HG03457 (cell line): ENCODE data around the gene PRM1.

ENCODE experiments used
- ATAC-seq: cut with Tn5 transposase; IDR thresholded peaks from one replicate; pipeline ENCODE4 v1.9.1; 2021; ENCODE audit warnings: moderate number of reproducible peaks; ENCODE audit not compliant: unreplicated experiment

PRM1 gene

GRCh38 chr16:11273721-11274324 is 7.3 kb downstream of the PRM1 start:
- no peak for ATAC-seq

DNA sequence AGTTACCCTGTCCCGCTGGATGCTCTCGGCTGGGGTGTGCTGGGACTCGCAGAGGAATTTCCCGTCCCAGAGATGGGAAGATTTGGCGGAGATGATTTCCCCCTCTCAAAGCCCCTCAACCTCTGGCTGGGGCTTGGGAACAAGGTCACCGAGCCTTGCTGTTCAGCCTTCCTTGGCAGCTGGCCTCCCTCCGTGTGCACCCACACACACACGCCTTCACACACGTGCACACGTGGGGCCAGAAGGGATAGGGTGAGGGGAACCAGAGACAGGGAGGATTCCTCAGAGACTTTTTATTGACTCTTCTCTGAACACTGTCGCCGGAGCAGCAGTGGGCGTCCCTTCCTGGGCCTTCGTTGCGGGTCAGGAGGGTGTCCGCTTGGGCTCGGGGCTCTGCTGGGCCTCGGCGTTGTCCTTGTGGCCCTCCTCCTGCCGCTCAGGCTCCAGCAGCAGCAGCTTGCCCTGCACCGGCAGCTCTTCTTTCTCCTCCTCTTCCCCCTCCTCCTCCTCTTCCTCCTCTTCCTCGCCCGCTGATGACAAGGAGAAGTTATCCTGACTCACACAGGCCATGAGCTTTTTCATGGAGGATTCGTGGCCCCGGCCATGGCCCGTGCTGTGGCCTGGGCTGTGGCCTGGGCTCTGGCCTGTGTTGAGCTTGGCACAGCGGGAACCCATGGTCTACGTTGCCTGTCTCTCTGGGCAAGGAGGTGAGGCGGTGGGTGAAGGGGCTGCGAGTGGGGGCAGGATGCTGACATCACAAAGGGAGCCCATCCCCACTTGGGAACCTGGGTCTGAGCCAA is 8.0 kb downstream of the PRM1 start, which contains the start of gene PRM3:
Gene PRM3 (minus strand): TSS at position 709 of the 800 bp plus-strand sequence. CDS start 34 bp downstream, at position 675.
- no peak for ATAC-seq

- ATAC-seq: no peak
Observed at GRCh38 chr16:11272484-11272883, 8.6 kb downstream of the PRM1 start.

GRCh38 chr16:11271610-11272009 is 9.5 kb downstream of the PRM1 start:
- ATAC-seq: no peak

DNA sequence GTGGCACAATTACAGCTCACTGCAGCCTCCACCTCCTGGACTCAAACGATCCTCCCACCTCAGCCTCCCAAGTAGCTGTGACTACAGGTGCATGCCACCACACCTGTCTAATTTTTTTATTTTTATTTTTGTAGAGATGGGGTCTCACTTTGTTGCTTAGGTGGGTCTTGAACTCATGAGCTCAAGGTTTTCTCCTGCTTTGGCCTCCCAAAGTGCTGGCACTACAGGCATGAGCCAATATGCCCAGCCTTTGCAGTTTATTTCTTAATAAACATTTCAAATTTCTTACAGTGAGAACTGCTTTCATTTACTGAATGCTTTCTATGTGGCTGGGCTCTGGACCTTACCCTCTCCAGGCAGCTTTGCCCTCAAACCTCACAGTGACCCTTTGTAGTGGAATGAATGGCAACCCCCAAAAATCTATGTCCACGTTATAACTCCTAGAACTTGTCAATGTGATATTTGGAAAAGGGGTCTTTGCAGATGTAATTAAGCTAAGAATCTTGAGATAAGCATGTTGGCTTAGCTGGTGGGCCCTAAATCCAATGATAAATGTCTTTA is 10.4 kb downstream of the PRM1 start:
- no peak for ATAC-seq

- no peak for ATAC-seq
Observed at GRCh38 chr16:11268921-11269375, 12.2 kb downstream of the PRM1 start, which contains the start of gene TNP2. TSS of gene TNP2 (minus strand) at chr16:11269325. CDS start at chr16:11269262, 63 bp downstream.

- no peak for ATAC-seq
Observed at GRCh38 chr16:11265124-11265523, 16.0 kb downstream of the PRM1 start.

- ATAC-seq: no peak
Observed at GRCh38 chr16:11264155-11264832, 16.8 kb downstream of the PRM1 start.

DNA sequence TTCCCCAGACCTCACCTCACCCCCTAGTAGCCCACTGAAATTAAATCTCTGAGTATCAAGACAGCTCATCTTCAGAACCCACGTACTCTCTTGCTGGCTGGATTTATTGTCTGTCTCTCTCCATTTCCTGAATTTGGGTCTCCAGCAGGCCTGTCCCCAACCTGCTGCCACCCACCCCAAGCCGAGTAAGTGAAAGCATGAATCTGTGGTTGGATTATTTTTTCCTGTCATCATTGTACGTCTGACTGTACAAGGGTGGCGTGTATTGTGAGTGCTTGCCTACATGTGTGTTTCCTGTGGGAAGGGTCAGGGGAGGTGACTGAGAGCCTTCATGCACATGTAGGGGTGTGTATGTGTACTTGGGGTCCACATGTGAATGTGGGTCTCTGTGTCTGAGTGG is 17.4 kb downstream of the PRM1 start:
- ATAC-seq: no peak

DNA sequence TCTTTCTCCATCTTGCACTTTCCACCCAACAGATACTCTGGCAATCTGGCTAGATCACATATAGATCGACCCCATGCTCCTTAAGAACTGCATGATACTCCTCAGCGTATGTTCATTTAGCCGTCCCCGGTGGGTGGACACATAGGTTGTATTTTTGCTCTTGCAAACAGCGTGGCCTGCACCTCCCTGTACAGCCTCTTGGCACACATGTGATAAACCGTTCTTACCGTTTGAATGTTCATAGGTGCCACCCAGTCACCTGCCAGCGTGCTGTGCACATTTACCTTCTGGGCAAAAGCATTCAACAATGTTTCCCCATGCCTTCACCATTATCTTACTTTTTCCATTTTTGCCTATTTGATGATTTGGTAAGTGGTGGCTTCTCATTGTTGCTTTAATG is 18.2 kb downstream of the PRM1 start:
- ATAC-seq: no peak

DNA sequence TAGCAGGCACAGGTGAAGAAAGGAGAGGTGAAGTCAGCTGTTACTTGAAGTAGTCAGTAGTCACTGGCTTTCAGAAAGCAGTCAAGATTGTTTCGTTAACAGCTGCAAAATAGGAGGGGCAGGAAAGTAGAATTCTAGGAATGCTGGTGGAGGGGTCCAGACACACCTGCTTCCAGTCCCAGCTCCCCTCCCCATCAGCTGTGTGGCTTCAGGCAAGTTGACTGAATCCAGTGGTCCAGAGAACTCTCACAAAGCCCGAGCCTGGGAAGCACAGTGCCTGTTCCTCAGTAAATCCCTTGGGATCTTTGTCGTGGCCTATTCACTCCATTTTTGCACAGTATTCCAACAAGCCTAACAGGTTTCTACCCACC is 20.5 kb downstream of the PRM1 start:
- no peak for ATAC-seq

GRCh38 chr16:11259655-11260595 is 21.2 kb downstream of the PRM1 start:
- no peak for ATAC-seq

DNA sequence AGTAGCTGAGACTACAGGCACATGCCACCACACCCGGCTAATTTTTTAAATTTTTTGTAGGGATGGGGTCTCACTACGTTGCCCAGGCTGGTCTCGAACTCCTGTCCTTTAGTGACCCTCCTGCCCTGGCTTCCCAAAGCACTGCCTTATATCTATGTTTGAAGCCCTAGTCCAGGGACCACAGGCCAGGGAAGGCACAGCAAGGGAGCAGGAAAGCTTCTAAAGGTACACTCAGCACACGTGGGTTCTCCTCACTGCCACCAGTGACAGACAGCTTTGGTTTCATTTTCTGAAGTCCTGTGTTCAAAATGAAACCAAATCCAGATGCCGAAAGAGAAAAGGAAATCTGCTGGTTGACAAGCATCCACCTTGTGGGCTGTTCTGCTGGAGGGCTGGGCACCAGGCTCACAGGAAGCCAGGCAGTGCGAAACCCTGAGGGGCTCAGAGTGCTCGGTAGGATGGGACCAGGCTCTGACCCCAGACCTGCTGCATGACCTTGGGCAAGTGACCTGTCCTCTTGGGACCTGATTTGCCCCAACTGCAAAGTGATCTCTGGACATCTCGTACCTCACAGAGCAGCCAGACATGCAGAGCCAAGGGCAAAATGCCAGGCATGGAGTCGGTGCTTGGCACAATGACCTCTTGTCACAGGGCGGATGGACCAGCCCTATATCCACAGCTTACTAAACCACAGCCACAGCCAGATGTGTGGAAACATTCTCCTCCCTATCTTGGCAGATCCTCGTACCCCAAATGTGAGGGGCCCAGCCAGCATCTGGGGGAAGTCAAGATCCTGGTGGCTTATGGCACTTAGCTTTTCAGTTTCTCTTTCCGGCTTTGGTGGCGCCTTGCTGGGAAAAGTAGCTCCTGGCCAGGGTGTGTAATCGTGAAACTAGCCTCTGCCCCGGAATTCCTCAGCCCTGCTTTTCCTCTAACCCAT is 22.3 kb downstream of the PRM1 start:
- no peak for ATAC-seq

DNA sequence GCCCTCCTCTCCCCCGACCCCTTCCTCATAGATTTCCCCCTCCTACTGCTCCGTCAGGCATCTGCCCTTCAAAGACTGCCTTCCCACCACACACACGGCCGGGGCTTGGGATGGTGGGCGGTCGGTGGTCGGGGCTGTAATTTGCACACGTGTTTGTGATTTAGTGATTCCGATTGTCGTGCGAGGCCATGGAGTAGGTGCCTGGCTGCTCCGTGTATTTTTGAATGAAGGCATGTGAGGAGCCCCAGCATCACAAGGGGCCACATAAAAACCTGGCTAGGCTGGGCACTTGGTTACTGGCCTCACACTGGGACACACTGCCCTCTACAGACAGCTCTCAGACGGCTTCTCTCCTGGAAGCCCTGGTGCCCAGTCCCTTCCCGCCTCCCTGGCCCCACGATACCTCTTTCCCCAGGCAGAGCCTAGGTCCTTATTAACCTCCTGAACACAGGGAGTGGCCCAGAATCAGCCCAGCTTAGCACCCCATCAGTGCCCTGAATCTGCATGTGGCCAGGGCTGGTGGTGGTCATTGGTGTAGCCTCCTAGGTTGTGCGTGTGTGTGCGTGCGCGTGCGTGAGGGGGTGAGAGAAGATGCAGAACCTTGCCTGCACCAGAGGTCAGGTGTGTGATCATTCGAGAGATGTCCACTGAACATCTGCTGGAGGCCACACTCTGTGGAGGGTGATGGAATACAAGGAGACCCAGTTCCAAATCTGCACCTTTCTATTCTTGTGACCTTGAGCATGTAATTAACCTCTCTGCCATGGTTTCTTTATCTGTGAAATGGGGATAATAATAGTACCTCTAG is 23.8 kb downstream of the PRM1 start:
- no peak for ATAC-seq

DNA sequence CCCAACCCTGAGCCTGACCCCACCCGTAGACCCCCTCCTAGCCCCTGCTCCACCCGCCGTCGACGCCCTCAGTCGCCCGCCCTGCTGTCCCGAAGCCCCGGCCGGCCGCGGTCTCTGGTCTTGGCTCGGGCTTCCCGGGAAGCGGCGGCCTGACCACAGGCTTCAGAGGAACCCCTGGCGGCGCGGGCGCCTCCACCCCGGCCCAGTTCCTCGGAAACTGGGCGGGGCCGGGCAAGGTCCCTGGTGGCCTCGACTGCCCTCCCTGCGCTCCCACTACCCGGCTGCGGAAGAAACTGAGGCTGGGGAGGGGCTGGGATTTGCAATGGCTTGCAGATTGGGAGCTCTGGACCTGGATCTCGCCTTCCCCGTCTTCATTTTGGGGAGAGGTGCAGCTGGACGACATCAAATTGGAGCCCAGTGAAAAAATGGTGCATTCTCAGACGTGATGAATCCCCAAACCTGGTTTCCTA is 24.4 kb downstream of the PRM1 start:
- ATAC-seq: no peak

GRCh38 chr16:11255737-11256660 is 25.1 kb downstream of the PRM1 start, which contains the start of gene SOCS1:
TSS of gene SOCS1 (minus strand) at chr16:11256204. CDS start at chr16:11255478, 726 bp downstream.
- peak; percentile 43 for ATAC-seq
